Loucy (cell line): Measurements from ENCODE around the gene FAM131B.

Source experiments
- EZH2phosphoT487 ChIP-seq: fragments of 200-600 bp; IDR thresholded peaks from 2 replicates; pipeline ENCODE4 v1.6.1; 2018; ENCODE audit warnings: antibody characterized with exemption, mild to moderate bottlenecking, moderate library complexity, borderline replicate concordance
- TF ChIP-seq, protein P1 (sequence below): fragments of 200-600 bp; sonication (generic); conservative IDR thresholded peaks from 2 replicates; pipeline ENCODE4 v1.5.1; 2014; ENCODE audit warnings: mild to moderate bottlenecking, antibody characterized with exemption, low read length

DNA sequence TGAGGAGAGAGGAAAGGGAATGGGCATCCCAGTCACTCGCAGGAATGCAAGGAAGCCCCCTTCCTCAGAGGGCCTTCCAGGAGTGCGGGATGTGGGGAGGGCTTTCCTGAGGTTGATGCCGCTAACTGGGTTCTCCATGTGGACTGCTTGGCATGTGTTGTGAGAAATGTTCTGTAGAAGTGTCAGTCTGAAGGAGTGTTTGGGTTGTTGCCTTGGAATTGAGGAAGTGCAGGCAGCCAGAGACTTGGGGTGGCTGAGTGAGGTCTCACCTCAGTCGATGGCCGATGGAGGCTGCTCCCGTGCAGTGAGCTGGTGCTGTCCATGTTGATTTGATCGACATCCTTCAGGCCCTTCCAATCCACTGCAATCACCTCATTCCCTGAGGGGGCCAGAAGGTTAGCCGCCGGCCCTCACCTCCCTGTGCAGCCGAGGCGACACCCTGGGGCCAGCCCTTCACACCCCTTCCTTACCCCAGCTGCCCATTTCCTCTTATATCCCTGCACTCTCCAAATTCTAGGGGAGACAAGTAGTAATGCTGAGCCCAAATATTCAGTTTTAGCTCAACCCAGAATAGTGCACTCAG, 2.7 kb downstream of the FAM131B start:
- TF ChIP-seq, protein P1, sequence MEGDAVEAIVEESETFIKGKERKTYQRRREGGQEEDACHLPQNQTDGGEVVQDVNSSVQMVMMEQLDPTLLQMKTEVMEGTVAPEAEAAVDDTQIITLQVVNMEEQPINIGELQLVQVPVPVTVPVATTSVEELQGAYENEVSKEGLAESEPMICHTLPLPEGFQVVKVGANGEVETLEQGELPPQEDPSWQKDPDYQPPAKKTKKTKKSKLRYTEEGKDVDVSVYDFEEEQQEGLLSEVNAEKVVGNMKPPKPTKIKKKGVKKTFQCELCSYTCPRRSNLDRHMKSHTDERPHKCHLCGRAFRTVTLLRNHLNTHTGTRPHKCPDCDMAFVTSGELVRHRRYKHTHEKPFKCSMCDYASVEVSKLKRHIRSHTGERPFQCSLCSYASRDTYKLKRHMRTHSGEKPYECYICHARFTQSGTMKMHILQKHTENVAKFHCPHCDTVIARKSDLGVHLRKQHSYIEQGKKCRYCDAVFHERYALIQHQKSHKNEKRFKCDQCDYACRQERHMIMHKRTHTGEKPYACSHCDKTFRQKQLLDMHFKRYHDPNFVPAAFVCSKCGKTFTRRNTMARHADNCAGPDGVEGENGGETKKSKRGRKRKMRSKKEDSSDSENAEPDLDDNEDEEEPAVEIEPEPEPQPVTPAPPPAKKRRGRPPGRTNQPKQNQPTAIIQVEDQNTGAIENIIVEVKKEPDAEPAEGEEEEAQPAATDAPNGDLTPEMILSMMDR: no peak
- no peak for TF ChIP-seq EZH2phosphoT487
